ENCODE data around the gene GLP1R. TPM values are rescaled to one million over a fixed set of nuclear protein-coding genes. Genes with fewer than 3 reads are reported as not detected.

The GLP1R gene
- total and polyA plus RNA-seq, 2 of the 13 experiments (the other 11 are each of a cell fraction or from before 2014, with no cell fraction given) = not detected

DNA sequence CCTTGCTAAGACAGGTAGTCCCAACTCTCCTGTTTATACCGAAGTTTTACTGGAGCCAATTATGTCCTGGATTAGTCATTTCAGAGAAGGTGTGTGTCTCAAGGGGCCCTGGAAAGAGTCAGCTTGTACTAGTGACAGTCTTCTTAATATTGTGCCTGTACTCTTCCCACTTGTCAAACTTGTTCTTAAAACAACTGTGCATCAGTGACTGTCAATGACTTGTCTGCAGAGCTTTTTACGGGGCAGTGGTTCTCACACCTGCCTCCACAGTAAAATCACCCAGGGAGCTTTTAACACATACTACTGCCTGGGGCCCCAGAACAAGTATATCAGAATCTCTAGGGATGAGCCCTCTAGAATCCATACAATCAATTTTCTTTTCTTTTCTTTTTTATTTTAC is 28.4 kb upstream of the GLP1R start:
- FAIRE-seq (no peak), ATAC-seq (no peak), DNase-seq (ENCODE audit: low spot score) (no peak)
- Histone ChIP-seq H3K79me2 (ENCODE audit: insufficient read depth, low read length) (no peaks in the 10 kb centered on the region), H3K4me3 (replicated peaks in 1 of 3; ENCODE audit: insufficient read depth in 1 of 3, low read depth in 2 of 3, low read length in 3 of 3) (no peak overlapping the region), H3K4me1 (ENCODE audit: insufficient read depth, low read length) (no peaks in the 10 kb centered on the region), H3K9ac (ENCODE audit: insufficient read depth, low read depth, low read length) (no peak overlapping the region), H3K27me3 (ENCODE audit: control insufficient read depth in 1 of 2, insufficient read depth in 2 of 2, low read length in 2 of 2) (peaks cover 0 to under 1% of the 10 kb centered on the region in 2 experiments; a peak in 1 of 5 replicates), H3K4me2 (ENCODE audit: low read depth, low read length) (no peak overlapping the region), H3K27ac (ENCODE audit: extremely low read length, insufficient read depth, low read length) (no peak overlapping the region), H4K20me1 (ENCODE audit: insufficient read depth, low read length) (no peaks in the 10 kb centered on the region), H2AFZ (ENCODE audit: low read length) (no peak overlapping the region), H3K36me3 (replicated peaks in 1 of 2; ENCODE audit: control insufficient read depth in 1 of 2, insufficient read depth in 2 of 2, low read length in 2 of 2) (no peaks in the 10 kb centered on the region), H3K9me3 (ENCODE audit: low read length) (no peaks in the 10 kb centered on the region)
- ChIA-PET CTCF (ENCODE audit: low intra/inter-chr PET ratio, low total read pairs) (no interaction called here), POLR2A (no interaction called here)
- TF ChIP-seq KLF16 (CRISPR knock-in tag; IDR thresholded peaks at IDR 0.05) = no peak
- TF ChIP-seq, protein P1, sequence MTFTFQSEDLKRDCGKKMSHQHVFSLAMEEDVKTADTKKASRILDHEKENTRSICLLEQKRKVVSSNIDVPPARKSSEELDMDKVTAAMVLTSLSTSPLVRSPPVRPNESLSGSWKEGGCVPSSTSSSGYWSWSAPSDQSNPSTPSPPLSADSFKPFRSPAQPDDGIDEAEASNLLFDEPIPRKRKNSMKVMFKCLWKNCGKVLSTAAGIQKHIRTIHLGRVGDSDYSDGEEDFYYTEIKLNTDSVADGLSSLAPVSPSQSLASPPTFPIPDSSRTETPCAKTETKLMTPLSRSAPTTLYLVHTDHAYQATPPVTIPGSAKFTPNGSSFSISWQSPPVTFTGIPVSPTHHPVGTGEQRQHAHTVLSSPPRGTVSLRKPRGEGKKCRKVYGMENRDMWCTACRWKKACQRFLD (CRISPR knock-in tag; IDR thresholded peaks at IDR 0.05; ENCODE audit: borderline replicate concordance) = no peak
- TF ChIP-seq SMARCC2 (IDR thresholded peaks at IDR 0.05) = no peak
- TF ChIP-seq NCOA2 (CRISPR knock-in tag; IDR thresholded peaks at IDR 0.05) = no peak
- no peak for TF ChIP-seq ZNF430 (CRISPR knock-in tag; IDR thresholded peaks at IDR 0.05)
- no peak for TF ChIP-seq RELA (CRISPR knock-in tag; IDR thresholded peaks at IDR 0.05)
- TF ChIP-seq HNF4G (IDR thresholded peaks at IDR 0.05; ENCODE audit: borderline replicate concordance, low read depth, low read length) = no peak
- TF ChIP-seq HNF4G (CRISPR knock-in tag; IDR thresholded peaks at IDR 0.05; ENCODE audit: borderline replicate concordance, low read depth) = no peak
- no peak for TF ChIP-seq ZNF678 (CRISPR knock-in tag; IDR thresholded peaks at IDR 0.05)
- no peak for TF ChIP-seq SRSF1 (optimal IDR thresholded peaks at IDR 0.05; ENCODE audit: low read depth, low read length)
- TF ChIP-seq, protein P2, sequence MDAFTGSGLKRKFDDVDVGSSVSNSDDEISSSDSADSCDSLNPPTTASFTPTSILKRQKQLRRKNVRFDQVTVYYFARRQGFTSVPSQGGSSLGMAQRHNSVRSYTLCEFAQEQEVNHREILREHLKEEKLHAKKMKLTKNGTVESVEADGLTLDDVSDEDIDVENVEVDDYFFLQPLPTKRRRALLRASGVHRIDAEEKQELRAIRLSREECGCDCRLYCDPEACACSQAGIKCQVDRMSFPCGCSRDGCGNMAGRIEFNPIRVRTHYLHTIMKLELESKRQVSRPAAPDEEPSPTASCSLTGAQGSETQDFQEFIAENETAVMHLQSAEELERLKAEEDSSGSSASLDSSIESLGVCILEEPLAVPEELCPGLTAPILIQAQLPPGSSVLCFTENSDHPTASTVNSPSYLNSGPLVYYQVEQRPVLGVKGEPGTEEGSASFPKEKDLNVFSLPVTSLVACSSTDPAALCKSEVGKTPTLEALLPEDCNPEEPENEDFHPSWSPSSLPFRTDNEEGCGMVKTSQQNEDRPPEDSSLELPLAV (CRISPR knock-in tag; conservative IDR thresholded peaks at IDR 0.05; ENCODE audit: low read depth) = no peak
- TF ChIP-seq NR2F6 (IDR thresholded peaks at IDR 0.05) = no peak
- no peak for TF ChIP-seq NR2F6 (CRISPR knock-in tag; IDR thresholded peaks at IDR 0.05)
- TF ChIP-seq, protein P3, sequence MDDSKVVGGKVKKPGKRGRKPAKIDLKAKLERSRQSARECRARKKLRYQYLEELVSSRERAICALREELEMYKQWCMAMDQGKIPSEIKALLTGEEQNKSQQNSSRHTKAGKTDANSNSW (CRISPR knock-in tag; IDR thresholded peaks at IDR 0.05; ENCODE audit: borderline replicate concordance) = no peak
- TF ChIP-seq ZSCAN29 (CRISPR knock-in tag; conservative IDR thresholded peaks at IDR 0.05) = no peak
- no peak for TF ChIP-seq ZNF329 (CRISPR knock-in tag; IDR thresholded peaks at IDR 0.05; ENCODE audit: low read depth)
- no peak for TF ChIP-seq ZNF337 (CRISPR knock-in tag; IDR thresholded peaks at IDR 0.05; ENCODE audit: borderline replicate concordance, low read depth)
- no peak for TF ChIP-seq POGZ (CRISPR knock-in tag; IDR thresholded peaks at IDR 0.05)
- no peak for TF ChIP-seq KDM3A (CRISPR knock-in tag; IDR thresholded peaks at IDR 0.05; ENCODE audit: low read depth)
- no peak for TF ChIP-seq ZNF737 (CRISPR knock-in tag; IDR thresholded peaks at IDR 0.05; ENCODE audit: borderline replicate concordance)
- TF ChIP-seq FLYWCH1 (CRISPR knock-in tag; IDR thresholded peaks at IDR 0.05) = no peak
- TF ChIP-seq, protein P4, sequence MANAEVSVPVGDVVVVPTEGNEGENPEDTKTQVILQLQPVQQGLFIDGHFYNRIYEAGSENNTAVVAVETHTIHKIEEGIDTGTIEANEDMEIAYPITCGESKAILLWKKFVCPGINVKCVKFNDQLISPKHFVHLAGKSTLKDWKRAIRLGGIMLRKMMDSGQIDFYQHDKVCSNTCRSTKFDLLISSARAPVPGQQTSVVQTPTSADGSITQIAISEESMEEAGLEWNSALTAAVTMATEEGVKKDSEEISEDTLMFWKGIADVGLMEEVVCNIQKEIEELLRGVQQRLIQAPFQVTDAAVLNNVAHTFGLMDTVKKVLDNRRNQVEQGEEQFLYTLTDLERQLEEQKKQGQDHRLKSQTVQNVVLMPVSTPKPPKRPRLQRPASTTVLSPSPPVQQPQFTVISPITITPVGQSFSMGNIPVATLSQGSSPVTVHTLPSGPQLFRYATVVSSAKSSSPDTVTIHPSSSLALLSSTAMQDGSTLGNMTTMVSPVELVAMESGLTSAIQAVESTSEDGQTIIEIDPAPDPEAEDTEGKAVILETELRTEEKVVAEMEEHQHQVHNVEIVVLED (CRISPR knock-in tag; IDR thresholded peaks at IDR 0.05; ENCODE audit: borderline replicate concordance) = no peak
- intact Hi-C loops (cut with micrococcal nuclease; ENCODE audit: unreplicated experiment) = loop anchor here (10.0 kb wide), 1 partner anchor 85 kb away; no protein-coding TSS in a partner anchor
- in situ Hi-C loops (cut with HindIII; ENCODE audit: extremely low pct_ligation_motif_present, low pct_unique_long_range_greater_than_20kb) = no loop called here
- WGBS (ENCODE audit: low lambda C conversion rate) = 19% methylated on average over 2 of the region's 2 CpGs
- BruUV-seq (replicated peaks) = no TSS peak
